GM23338 (cell line): ENCODE data around the gene DNAI7. TPM values are rescaled to one million over a fixed set of nuclear protein-coding genes. Genes with fewer than 3 reads are reported as not detected.

Experiments
- ATAC-seq: fragments of 200-7000 bp; cut with Tn5 transposase; 3 replicates; pipeline ENCODE4 v1.9.1; 2020
- DNase-seq: peaks from one replicate; pipeline ENCODE4 v3.0.0-alpha.2; 2015; ENCODE audit warnings: low spot score
- H2AFZ ChIP-seq: fragments of 200-600 bp; sonication (generic); 2 replicates; pipeline ENCODE4 v1.8.0; 2016; ENCODE audit warnings: antibody characterized with exemption, mild to moderate bottlenecking, moderate library complexity
- H3F3A ChIP-seq: fragments of 200-600 bp; sonication (generic); replicated peaks from 2 replicates; pipeline ENCODE4 v1.8.0; 2017; ENCODE audit warnings: antibody characterized with exemption, mixed run types, low read depth
- H3K27ac ChIP-seq: fragments of 200-600 bp; sonication (generic); 2 replicates; pipeline ENCODE4 v1.6.1; 2016; ENCODE audit warnings: low read depth
- H3K27me3 ChIP-seq: fragments of 200-600 bp; sonication (generic); 2 replicates; pipeline ENCODE4 v1.8.0; 2016; ENCODE audit warnings: mild to moderate bottlenecking, mixed run types, moderate library complexity; ENCODE audit not compliant: insufficient read depth
- H3K36me3 ChIP-seq: fragments of 200-600 bp; sonication (generic); 2 replicates; pipeline ENCODE4 v1.8.0; 2016; ENCODE audit warnings: mild to moderate bottlenecking; ENCODE audit not compliant: insufficient read depth
- H3K4me1 ChIP-seq: fragments of 200-600 bp; sonication (generic); 2 replicates; pipeline ENCODE4 v1.8.0; 2016; ENCODE audit warnings: mild to moderate bottlenecking, moderate library complexity; ENCODE audit not compliant: insufficient read depth
- H3K4me2 ChIP-seq: fragments of 200-600 bp; sonication (generic); 2 replicates; pipeline ENCODE4 v1.7.1; 2017; ENCODE audit warnings: mixed run types
- H3K4me3 ChIP-seq: fragments of 200-600 bp; sonication (generic); 2 replicates; pipeline ENCODE4 v1.6.1; 2016; ENCODE audit warnings: mixed run types
- H3K79me2 ChIP-seq: fragments of 200-600 bp; sonication (generic); replicated peaks from 2 replicates; pipeline ENCODE4 v1.8.0; 2017; ENCODE audit warnings: mild to moderate bottlenecking; ENCODE audit not compliant: insufficient read depth
- H3K9me2 ChIP-seq: fragments of 200-600 bp; sonication (generic); 2 replicates; pipeline ENCODE4 v1.8.0; 2017; ENCODE audit not compliant: insufficient read depth
- H4K20me1 ChIP-seq: fragments of 200-600 bp; sonication (generic); replicated peaks from 2 replicates; pipeline ENCODE4 v1.8.0; 2017; ENCODE audit warnings: mild to moderate bottlenecking; ENCODE audit not compliant: insufficient read depth
- H3K27ac Mint-ChIP-seq: 2 replicates; pipeline ENCODE4 v1.8.0; 2020; ENCODE audit warnings: inconsistent platforms, mild to moderate bottlenecking, moderate library complexity, mixed read lengths
- H3K27me3 Mint-ChIP-seq: 3 replicates; pipeline ENCODE4 v1.8.0; 2022; ENCODE audit warnings: low read depth, mild to moderate bottlenecking, moderate library complexity, mixed read lengths, inconsistent platforms; ENCODE audit not compliant: insufficient read depth, poor library complexity
- H3K36me3 Mint-ChIP-seq: 3 replicates; pipeline ENCODE4 v1.8.0; 2021; ENCODE audit warnings: low read depth, mild to moderate bottlenecking, inconsistent platforms, moderate library complexity, mixed read lengths
- H3K4me1 Mint-ChIP-seq: 3 replicates; pipeline ENCODE4 v1.8.0; 2020; ENCODE audit warnings: mild to moderate bottlenecking, inconsistent platforms, mixed read lengths
- H3K4me3 Mint-ChIP-seq: 3 replicates; pipeline ENCODE4 v1.8.0; 2021; ENCODE audit warnings: moderate library complexity, mild to moderate bottlenecking, inconsistent platforms, mixed read lengths
- H3K9me3 Mint-ChIP-seq: 3 replicates; pipeline ENCODE4 v1.8.0; 2020; ENCODE audit warnings: moderate library complexity, mild to moderate bottlenecking, inconsistent platforms, mixed read lengths
- CREB1 ChIP-seq: fragments of 250-450 bp; sonication (Bioruptor Pico); IDR thresholded peaks from 2 replicates; pipeline ENCODE4 v1.5.0; 2020; ENCODE audit warnings: low read depth, mild to moderate bottlenecking, moderate library complexity
- CTCF ChIP-seq, 2 experiments: fragments of 200-600 bp in 1 of 2; sonication (generic) in 1 of 2; conservative IDR thresholded peaks; 2 replicates each; pipeline versions ENCODE4 v1.5.1 to v1.6.1; 2016 to 2017; ENCODE audit warnings: antibody characterized with exemption in 2 of 2, low read depth in 2 of 2, mild to moderate bottlenecking in 2 of 2, moderate library complexity in 1 of 2
- ETS1 ChIP-seq: IDR thresholded peaks from 2 replicates; pipeline ENCODE4 v1.6.1; 2016; ENCODE audit warnings: antibody characterized with exemption
- EZH2 ChIP-seq: fragments of 200-600 bp; sonication (generic); IDR thresholded peaks from one replicate; pipeline ENCODE4 v1.8.0; 2017; ENCODE audit warnings: antibody characterized with exemption, mild to moderate bottlenecking, low read depth; ENCODE audit not compliant: unreplicated experiment
- EZH2phosphoT487 ChIP-seq: fragments of 200-600 bp; sonication (generic); IDR thresholded peaks from one replicate; pipeline ENCODE4 v1.8.1; 2018; ENCODE audit warnings: antibody characterized with exemption; ENCODE audit not compliant: unreplicated experiment
- JUNB ChIP-seq: IDR thresholded peaks from one replicate; pipeline ENCODE4 v1.6.1; 2016; ENCODE audit warnings: antibody characterized with exemption; ENCODE audit not compliant: unreplicated experiment
- NANOG ChIP-seq: IDR thresholded peaks from 2 replicates; pipeline ENCODE4 v1.6.1; 2016; ENCODE audit warnings: antibody characterized with exemption, borderline replicate concordance
- POLR2AphosphoS5 ChIP-seq: IDR thresholded peaks from 2 replicates; pipeline ENCODE4 v1.6.1; 2016; ENCODE audit warnings: antibody characterized with exemption, low read depth
- REST ChIP-seq: IDR thresholded peaks from one replicate; pipeline ENCODE4 v1.6.1; 2018; ENCODE audit warnings: antibody characterized with exemption; ENCODE audit not compliant: unreplicated experiment
- STAT1 ChIP-seq: IDR thresholded peaks from one replicate; pipeline ENCODE4 v1.6.1; 2016; ENCODE audit warnings: antibody characterized with exemption; ENCODE audit not compliant: unreplicated experiment
- ZNF114 ChIP-seq: fragments of 250-450 bp; sonication (Bioruptor Pico); IDR thresholded peaks from 2 replicates; pipeline ENCODE4 v1.5.0; 2020; ENCODE audit warnings: mild to moderate bottlenecking, moderate library complexity
- ZNF331 ChIP-seq: fragments of 250-450 bp; sonication (Bioruptor Pico); IDR thresholded peaks from 2 replicates; pipeline ENCODE4 v1.5.0; 2020; ENCODE audit warnings: low read depth, mild to moderate bottlenecking, moderate library complexity
- ZNF462 ChIP-seq: fragments of 250-450 bp; sonication (Bioruptor Pico); IDR thresholded peaks from 2 replicates; pipeline ENCODE4 v1.5.0; 2020; ENCODE audit warnings: mild to moderate bottlenecking, moderate library complexity
- polyA plus RNA-seq: library from polyadenylated mRNA; unstranded; fragments of >200 nt; fragmentation: Nextera tagmentation; extraction: Ambion mirVana; gene quantifications from 2 replicates; pipeline ENCODE4 v1.2.1, GENCODE V29; 2016
- total RNA-seq: library from RNA; depleted of rRNA; stranded (reverse); fragments of >200 nt; shearing (Covaris generic); gene quantifications from 2 replicates; pipeline ENCODE4 v1.2.3, GENCODE V29; 2014

Gene DNAI7
- total and polyA plus RNA-seq, 2 experiments from 2014 or later, result 0.08 TPM; not detected in 1

- no peak for TF ChIP-seq ZNF462 (CRISPR knock-in tag)
Observed at GRCh38 chr12:25074113-25074512, 120.8 kb downstream of the DNAI7 start (continued).

- H3F3A ChIP-seq, result no peaks in the 10 kb centered on the region
- Mint-ChIP-seq H3K27me3 (peaks cover 8% of the 10 kb centered on the region), H3K4me3 (no peak overlapping the region), H3K36me3 (no peaks in the 10 kb centered on the region), H3K27ac (no peak overlapping the region), H3K9me3 (no peaks in the 10 kb centered on the region), H3K4me1 (no peaks in the 10 kb centered on the region)
- no peaks in the 10 kb centered on the region for H3K4me1 ChIP-seq
- H3K4me3 ChIP-seq, result no peak overlapping the region
- no peaks in the 10 kb centered on the region for H3K79me2 ChIP-seq
- ATAC-seq (no peak), DNase-seq (no peak)
- H3K27me3 ChIP-seq, result no peaks in the 10 kb centered on the region
- no peaks in the 10 kb centered on the region for H3K36me3 ChIP-seq
- H4K20me1 ChIP-seq, result no peaks in the 10 kb centered on the region
- H2AFZ ChIP-seq, result no peak overlapping the region
- H3K27ac ChIP-seq, result no peak overlapping the region
- H3K4me2 ChIP-seq, result no peak overlapping the region
- no peaks in the 10 kb centered on the region for H3K9me2 ChIP-seq
- TF ChIP-seq JUNB (no peak), EZH2phosphoT487 (no peak), CTCF (conservative IDR thresholded peaks at IDR 0.05; ENCODE audit: low read depth in 2 of 2) (no peak), ZNF114 (CRISPR knock-in tag) (no peak), ETS1 (no peak), ZNF331 (CRISPR knock-in tag) (no peak), EZH2 (no peak), CREB1 (CRISPR knock-in tag) (no peak), REST (no peak), STAT1 (no peak), NANOG (no peak), POLR2AphosphoS5 (no peak)
Observed at GRCh38 chr12:25072906-25073650, 121.9 kb downstream of the DNAI7 start.
